NCI-H748 (cell line): ENCODE results near the gene TFR2.

Source experiments
- DNase-seq: peaks from one replicate; lab custom pipeline; 2025; ENCODE audit not compliant: unreplicated experiment; lab: John Stamatoyannopoulos, UW

Gene TFR2

DNA sequence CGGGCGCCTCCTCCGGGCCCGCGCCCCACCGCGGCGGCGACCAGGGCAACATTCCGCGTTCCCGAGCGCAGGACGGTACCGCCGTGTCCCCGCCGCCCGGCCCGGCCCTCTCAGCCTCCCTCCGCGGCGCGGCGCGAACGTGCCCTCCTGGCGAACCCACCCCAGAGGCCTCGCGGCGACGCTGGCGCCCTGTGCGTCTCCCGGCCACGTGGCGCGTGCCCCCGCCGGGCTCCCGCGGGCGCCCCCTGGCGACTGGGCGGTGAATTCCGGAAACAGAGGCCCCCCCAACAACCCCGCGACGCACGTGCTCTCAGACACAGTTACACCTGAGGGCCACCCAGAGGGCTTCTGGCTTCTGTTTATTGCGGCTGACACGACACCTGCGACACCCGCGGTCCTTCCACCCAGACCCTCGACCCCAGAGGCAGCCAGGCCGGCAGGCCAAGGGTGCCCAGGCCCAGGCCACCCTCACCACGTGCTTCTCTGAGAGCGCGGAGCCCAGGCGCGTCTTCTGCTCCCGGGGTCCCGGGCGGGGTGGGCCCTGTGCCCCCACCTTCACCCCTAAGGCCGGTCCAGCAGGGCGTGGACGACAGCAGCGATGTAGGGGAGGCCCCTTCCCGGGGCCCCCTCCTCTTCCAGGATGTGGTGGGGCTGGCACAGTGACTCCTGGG is 67.5 kb downstream of the TFR2 start, which contains the start of gene SAP25:
SAP25 (minus strand) TSS at position 210 of the 671 bp plus-strand sequence; CDS start at position 52, 158 bp downstream.
- DNase-seq, result no peak

DNA sequence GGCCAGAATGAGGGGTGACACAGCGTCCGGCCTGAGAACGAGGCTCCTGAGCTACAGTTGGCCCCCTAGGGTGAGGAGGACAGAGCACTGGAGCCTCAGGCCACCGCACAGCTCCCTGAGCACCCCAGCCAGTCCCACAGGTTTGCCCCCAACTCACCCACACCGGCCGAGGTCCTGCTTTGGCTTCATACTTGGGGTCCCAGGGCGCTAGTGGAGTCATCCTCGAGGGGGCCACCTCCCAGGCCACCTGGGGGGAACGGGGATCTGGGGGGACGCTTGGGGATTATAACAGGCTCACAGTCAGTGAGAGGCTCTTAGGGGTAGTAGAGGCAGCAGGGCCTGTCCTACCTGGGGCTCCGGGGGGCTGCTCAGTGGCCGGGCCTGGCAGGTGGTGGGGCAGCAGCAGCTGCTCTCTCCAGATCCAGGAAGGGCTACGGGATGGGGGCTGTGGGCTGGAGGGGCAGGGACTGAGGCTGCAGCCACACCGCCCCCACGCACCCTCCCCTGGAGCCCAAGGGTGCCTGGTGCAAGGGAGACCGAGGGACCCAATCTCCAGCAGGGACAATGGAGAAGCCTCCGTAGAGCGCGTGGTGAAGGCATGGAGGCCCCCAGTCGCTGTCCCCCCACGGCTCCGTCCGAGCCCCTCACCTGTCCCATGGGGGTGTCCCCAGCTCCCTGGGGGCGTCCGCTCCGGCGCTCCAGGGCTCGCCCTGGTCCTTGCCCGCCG is 68.2 kb downstream of the TFR2 start:
- DNase-seq, result no peak

DNA sequence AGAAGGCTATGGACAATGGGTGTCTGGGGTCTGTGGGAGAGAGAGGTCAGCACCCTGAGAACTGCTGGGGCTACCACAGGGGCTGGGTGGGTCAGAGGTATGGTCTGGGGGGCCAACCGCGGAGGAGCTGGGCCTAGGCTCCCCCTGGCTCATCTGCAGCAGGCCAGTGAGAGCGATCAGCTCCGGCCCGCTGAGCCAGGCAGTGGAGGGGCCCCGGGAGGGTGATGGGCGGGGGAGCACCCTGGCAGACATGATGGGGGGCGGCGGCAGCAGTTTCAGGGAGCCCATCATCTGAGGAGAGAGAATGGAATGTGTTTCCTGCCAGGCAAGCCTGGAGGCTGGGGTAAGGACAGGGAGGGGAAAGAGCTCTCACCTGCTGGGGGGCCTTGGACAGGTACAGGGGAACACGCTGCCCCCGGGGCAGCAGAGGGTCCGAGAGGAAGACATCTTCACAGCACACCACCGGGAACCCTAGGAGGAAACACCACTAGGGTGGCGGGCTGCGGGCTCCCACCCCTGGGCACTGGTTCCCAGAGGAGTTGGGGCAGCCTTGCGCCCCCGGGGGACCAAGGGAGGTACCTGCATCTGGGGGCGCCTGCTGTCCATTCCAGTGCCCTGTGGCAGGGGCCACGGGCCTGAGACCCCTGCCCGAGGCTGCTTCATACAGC is 68.9 kb downstream of the TFR2 start:
- no peak for DNase-seq

GRCh38 chr7:100571829-100572116 is 69.6 kb downstream of the TFR2 start:
- DNase-seq, result no peak

GRCh38 chr7:100570954-100571828 is 70.2 kb downstream of the TFR2 start:
- DNase-seq, result no peak
